K562 (cell line): Measurements from ENCODE around the gene ZKSCAN5. TPM values are rescaled to one million over a fixed set of nuclear protein-coding genes. Genes with fewer than 3 reads are reported as not detected.

Experiments used
- C11orf30 ChIP-seq: fragments of 450-650 bp; IDR thresholded peaks from 2 replicates; pipeline ENCODE4 v1.6.1; 2016; ENCODE audit warnings: low read depth, mild to moderate bottlenecking
- CBFA2T3 ChIP-seq: fragments of 450-650 bp; IDR thresholded peaks from 2 replicates; pipeline ENCODE4 v1.6.1; 2017
- CBX3 ChIP-seq, 2 experiments: IDR thresholded peaks; 1 replicate in 1 of 2; 2 replicates in 1 of 2; pipeline ENCODE4 v1.6.1; 2012; ENCODE audit warnings: inconsistent platforms in 2 of 2, low read length in 2 of 2, borderline replicate concordance in 1 of 2, control low read depth in 1 of 2
- CHD1 ChIP-seq: fragments of 200-600 bp; sonication (generic); IDR thresholded peaks from one replicate; pipeline ENCODE4 v1.6.1; 2012; ENCODE audit warnings: mild to moderate bottlenecking, moderate library complexity, low read length, inconsistent platforms
- CREM ChIP-seq: IDR thresholded peaks from 2 replicates; pipeline ENCODE4 v1.6.1; 2014; ENCODE audit warnings: antibody characterized with exemption, low read depth
- HNRNPUL1 ChIP-seq: fragments of 200-400 bp; formaldehyde crosslinking; IDR thresholded peaks from 2 replicates; pipeline ENCODE4 v1.6.1; 2017; ENCODE audit warnings: low read length
- ILK ChIP-seq: fragments of 450-650 bp; IDR thresholded peaks from 2 replicates; pipeline ENCODE4 v1.6.1; 2016; ENCODE audit warnings: missing genetic modification characterization, low read depth, mild to moderate bottlenecking, missing compliant biosample characterization, moderate library complexity, borderline replicate concordance
- MTA1 ChIP-seq: fragments of 450-650 bp; IDR thresholded peaks from 2 replicates; pipeline ENCODE4 v1.6.1; 2017; ENCODE audit warnings: borderline replicate concordance
- PHB2 ChIP-seq: fragments of 450-650 bp; IDR thresholded peaks from 2 replicates; pipeline ENCODE4 v1.6.1; 2017; ENCODE audit warnings: low read depth
- PHF8 ChIP-seq: fragments of 200-600 bp; sonication (generic); IDR thresholded peaks from 2 replicates; pipeline ENCODE4 v1.6.1; 2012; ENCODE audit warnings: mixed run types, mild to moderate bottlenecking, inconsistent platforms, low read length, moderate library complexity, borderline replicate concordance
- PRPF4 ChIP-seq: fragments of 200-400 bp; formaldehyde crosslinking; IDR thresholded peaks from one replicate; pipeline ENCODE4 v1.6.1; 2017; ENCODE audit warnings: low read length, low read depth, mild to moderate bottlenecking; ENCODE audit not compliant: insufficient read depth, poor library complexity, severe bottlenecking
- STAT5A ChIP-seq: IDR thresholded peaks from 2 replicates; pipeline ENCODE4 v1.6.1; 2012; ENCODE audit warnings: low read length, inconsistent platforms, borderline replicate concordance
- ZBTB7A ChIP-seq: IDR thresholded peaks from 2 replicates; pipeline ENCODE4 v1.6.1; 2011; ENCODE audit warnings: low read depth, mild to moderate bottlenecking, low read length, moderate library complexity, borderline replicate concordance; ENCODE audit not compliant: control insufficient read depth
- ZFX ChIP-seq: sonication (generic); formaldehyde crosslinking; IDR thresholded peaks from 2 replicates; pipeline ENCODE4 v1.8.0; 2022; ENCODE audit warnings: mild to moderate bottlenecking, missing genetic modification reagents, moderate library complexity
- ZKSCAN1 ChIP-seq: fragments of 150-350 bp; IDR thresholded peaks from 2 replicates; pipeline ENCODE4 v1.6.1; 2016; ENCODE audit warnings: low read depth, low read length
- ZNF224 ChIP-seq: sonication (generic); formaldehyde crosslinking; IDR thresholded peaks from 2 replicates; pipeline ENCODE4 v1.8.0; 2022; ENCODE audit warnings: mild to moderate bottlenecking, missing genetic modification reagents
- ZNF76 ChIP-seq: fragments of 250-450 bp; sonication (Bioruptor Pico); IDR thresholded peaks from 2 replicates; pipeline ENCODE4 v1.4.0; 2020; ENCODE audit warnings: mild to moderate bottlenecking, moderate library complexity, borderline replicate concordance
- polyA plus RNA-seq, 8 experiments: library from polyadenylated mRNA; depleted of rRNA in 4 of 8; stranded (reverse) in 5 of 8; unstranded in 3 of 8; fragments of >200 nt; fragmentation: Nextera tagmentation in 2 of 8; fragmentation: Illumina TruSeq in 1 of 8; extraction: Ambion mirVana in 2 of 8; extraction: Trizol in 1 of 8; gene quantifications; 2 replicates each; pipeline versions ENCODE4 v1.2.1 to v1.2.3, GENCODE V29; 2011 to 2014; ENCODE audit warnings: inconsistent platforms in 1 of 8, missing spikeins in 1 of 8
- total RNA-seq, 7 experiments: library from RNA; depleted of rRNA in 6 of 7; stranded (reverse); fragments of >200 nt in 6 of 7; fragmentation: Illumina TruSeq in 2 of 7; extraction: Trizol in 2 of 7; gene quantifications; 2 replicates each; pipeline versions ENCODE4 v1.2.1 to v1.2.3, GENCODE V29; 2011 to 2021; ENCODE audit warnings: low replicate concordance in 1 of 7
- TF ChIP-seq, protein P1 (sequence below), 2 experiments: fragments of 200-800 bp in 1 of 2; sonication (Bioruptor generic) in 1 of 2; sonication (generic) in 1 of 2; formaldehyde crosslinking in 1 of 2; IDR thresholded peaks in 1 of 2; conservative IDR thresholded peaks in 1 of 2; 2 replicates each; pipeline versions ENCODE4 v1.5.0 to v1.6.1; 2016 to 2020; ENCODE audit warnings: missing compliant biosample characterization in 1 of 2, missing genetic modification characterization in 1 of 2, missing genetic modification reagents in 1 of 2
- TF ChIP-seq, protein P2 (sequence below): fragments of 450-650 bp; IDR thresholded peaks from 2 replicates; pipeline ENCODE4 v1.6.1; 2017; ENCODE audit warnings: antibody characterized with exemption
- TF ChIP-seq, protein P3 (sequence below): sonication (generic); formaldehyde crosslinking; IDR thresholded peaks from 2 replicates; pipeline ENCODE4 v1.8.1; 2022; ENCODE audit warnings: missing genetic modification reagents
- TF ChIP-seq, protein P4 (sequence below), 2 experiments: IDR thresholded peaks; 2 replicates each; pipeline ENCODE4 v1.6.1; 2012; ENCODE audit warnings: improper control_type of control experiment in 2 of 2, low read depth in 2 of 2, low read length in 2 of 2, borderline replicate concordance in 1 of 2

Gene ZKSCAN5
- total and polyA plus RNA-seq, 9 of the 15 experiments (the other 6 are each of a cell fraction or from before 2014, with no cell fraction given): 4.2 to 19.0 (median 15.0) TPM

DNA sequence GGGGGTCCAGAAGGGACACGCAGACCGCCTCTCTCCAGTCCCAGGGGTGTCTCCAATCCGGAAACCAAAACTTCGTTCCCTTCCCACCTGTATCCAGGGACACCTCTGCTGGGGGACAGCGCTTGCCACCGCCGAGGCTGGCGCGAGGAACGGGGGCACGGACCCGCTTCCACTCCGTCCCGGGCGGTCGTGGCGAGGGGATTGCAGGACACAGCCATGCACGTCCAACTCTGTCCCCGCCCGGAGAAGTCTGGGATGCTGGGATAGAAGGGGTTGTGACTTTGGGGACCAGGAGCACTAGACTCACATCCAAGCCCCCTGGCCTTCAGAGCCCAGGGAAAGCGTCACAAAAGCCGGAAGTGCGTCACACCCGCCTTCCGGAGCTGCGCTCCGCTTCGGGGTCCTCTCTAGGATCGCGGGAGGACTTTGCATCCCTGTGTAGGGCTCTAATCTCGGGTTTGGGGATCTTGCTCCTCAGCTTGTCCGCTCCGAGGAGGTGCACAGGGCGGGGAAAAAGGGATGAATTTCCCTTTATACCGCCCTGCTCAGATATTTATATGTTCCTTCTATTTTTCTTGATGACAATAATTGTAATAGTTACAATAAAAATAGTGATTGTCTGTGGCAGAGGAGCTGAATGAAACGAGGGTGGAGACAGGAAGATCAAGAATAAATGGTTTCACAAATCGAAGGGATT, 47.5 kb downstream of the ZKSCAN5 start, which contains the start of gene FAM200A (continued):
- TF ChIP-seq PRPF4 (no peak), CREM (peak; percentile 99), ZBTB7A (no peak; the same call in 1 of the 2 replicates), ZNF224 (no peak), ZKSCAN1 (no peak), ZFX (CRISPR knock-in tag) (peak; percentile 49; the same call in 1 of the 2 replicates), ILK (tag) (no peak), STAT5A (peak; percentile 48), ZNF76 (CRISPR knock-in tag) (no peak), CBX3 (IDR thresholded peaks at IDR 0.05; ENCODE audit: borderline replicate concordance in 1 of 2, low read length in 2 of 2) (peak in 1 of 2 experiments; percentile 89; a peak in 1 of 3 replicates), C11orf30 (peak; percentile 93), MTA1 (no peak; the same call in 1 of the 2 replicates), HNRNPUL1 (no peak), CHD1 (no peak), CBFA2T3 (no peak), PHF8 (peak; percentile 97; the same call in 1 of the 2 replicates), PHB2 (0 out of 2 replicates have a peak, but pooled peaks have one; percentile 7)
- TF ChIP-seq, protein P1, sequence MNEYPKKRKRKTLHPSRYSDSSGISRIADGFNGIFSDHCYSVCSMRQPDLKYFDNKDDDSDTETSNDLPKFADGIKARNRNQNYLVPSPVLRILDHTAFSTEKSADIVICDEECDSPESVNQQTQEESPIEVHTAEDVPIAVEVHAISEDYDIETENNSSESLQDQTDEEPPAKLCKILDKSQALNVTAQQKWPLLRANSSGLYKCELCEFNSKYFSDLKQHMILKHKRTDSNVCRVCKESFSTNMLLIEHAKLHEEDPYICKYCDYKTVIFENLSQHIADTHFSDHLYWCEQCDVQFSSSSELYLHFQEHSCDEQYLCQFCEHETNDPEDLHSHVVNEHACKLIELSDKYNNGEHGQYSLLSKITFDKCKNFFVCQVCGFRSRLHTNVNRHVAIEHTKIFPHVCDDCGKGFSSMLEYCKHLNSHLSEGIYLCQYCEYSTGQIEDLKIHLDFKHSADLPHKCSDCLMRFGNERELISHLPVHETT (CRISPR knock-in tag; conservative IDR thresholded peaks at IDR 0.05 in 1 of 2, IDR thresholded peaks at IDR 0.05 in 1 of 2): peak in 1 of 2 experiments; percentile 65; a peak in 1 of 4 replicates
- TF ChIP-seq, protein P2, sequence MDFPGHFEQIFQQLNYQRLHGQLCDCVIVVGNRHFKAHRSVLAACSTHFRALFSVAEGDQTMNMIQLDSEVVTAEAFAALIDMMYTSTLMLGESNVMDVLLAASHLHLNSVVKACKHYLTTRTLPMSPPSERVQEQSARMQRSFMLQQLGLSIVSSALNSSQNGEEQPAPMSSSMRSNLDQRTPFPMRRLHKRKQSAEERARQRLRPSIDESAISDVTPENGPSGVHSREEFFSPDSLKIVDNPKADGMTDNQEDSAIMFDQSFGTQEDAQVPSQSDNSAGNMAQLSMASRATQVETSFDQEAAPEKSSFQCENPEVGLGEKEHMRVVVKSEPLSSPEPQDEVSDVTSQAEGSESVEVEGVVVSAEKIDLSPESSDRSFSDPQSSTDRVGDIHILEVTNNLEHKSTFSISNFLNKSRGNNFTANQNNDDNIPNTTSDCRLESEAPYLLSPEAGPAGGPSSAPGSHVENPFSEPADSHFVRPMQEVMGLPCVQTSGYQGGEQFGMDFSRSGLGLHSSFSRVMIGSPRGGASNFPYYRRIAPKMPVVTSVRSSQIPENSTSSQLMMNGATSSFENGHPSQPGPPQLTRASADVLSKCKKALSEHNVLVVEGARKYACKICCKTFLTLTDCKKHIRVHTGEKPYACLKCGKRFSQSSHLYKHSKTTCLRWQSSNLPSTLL: no peak
- TF ChIP-seq, protein P3, sequence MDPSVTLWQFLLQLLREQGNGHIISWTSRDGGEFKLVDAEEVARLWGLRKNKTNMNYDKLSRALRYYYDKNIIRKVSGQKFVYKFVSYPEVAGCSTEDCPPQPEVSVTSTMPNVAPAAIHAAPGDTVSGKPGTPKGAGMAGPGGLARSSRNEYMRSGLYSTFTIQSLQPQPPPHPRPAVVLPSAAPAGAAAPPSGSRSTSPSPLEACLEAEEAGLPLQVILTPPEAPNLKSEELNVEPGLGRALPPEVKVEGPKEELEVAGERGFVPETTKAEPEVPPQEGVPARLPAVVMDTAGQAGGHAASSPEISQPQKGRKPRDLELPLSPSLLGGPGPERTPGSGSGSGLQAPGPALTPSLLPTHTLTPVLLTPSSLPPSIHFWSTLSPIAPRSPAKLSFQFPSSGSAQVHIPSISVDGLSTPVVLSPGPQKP (CRISPR knock-in tag): no peak
- TF ChIP-seq, protein P4, sequence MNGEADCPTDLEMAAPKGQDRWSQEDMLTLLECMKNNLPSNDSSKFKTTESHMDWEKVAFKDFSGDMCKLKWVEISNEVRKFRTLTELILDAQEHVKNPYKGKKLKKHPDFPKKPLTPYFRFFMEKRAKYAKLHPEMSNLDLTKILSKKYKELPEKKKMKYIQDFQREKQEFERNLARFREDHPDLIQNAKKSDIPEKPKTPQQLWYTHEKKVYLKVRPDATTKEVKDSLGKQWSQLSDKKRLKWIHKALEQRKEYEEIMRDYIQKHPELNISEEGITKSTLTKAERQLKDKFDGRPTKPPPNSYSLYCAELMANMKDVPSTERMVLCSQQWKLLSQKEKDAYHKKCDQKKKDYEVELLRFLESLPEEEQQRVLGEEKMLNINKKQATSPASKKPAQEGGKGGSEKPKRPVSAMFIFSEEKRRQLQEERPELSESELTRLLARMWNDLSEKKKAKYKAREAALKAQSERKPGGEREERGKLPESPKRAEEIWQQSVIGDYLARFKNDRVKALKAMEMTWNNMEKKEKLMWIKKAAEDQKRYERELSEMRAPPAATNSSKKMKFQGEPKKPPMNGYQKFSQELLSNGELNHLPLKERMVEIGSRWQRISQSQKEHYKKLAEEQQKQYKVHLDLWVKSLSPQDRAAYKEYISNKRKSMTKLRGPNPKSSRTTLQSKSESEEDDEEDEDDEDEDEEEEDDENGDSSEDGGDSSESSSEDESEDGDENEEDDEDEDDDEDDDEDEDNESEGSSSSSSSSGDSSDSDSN (IDR thresholded peaks at IDR 0.05; ENCODE audit: borderline replicate concordance in 1 of 2, low read depth in 2 of 2, low read length in 2 of 2): 0 out of 4 replicates have a peak, but pooled peaks of 1 of the 2 experiments have one; percentile 39
